ENCODE measurements around the gene CASP7. TPM values are rescaled to one million over a fixed set of nuclear protein-coding genes. Genes with fewer than 3 reads are reported as not detected.

CASP7 gene
- 18.0 and 28.9 TPM in 2 replicates for total RNA-seq

DNA sequence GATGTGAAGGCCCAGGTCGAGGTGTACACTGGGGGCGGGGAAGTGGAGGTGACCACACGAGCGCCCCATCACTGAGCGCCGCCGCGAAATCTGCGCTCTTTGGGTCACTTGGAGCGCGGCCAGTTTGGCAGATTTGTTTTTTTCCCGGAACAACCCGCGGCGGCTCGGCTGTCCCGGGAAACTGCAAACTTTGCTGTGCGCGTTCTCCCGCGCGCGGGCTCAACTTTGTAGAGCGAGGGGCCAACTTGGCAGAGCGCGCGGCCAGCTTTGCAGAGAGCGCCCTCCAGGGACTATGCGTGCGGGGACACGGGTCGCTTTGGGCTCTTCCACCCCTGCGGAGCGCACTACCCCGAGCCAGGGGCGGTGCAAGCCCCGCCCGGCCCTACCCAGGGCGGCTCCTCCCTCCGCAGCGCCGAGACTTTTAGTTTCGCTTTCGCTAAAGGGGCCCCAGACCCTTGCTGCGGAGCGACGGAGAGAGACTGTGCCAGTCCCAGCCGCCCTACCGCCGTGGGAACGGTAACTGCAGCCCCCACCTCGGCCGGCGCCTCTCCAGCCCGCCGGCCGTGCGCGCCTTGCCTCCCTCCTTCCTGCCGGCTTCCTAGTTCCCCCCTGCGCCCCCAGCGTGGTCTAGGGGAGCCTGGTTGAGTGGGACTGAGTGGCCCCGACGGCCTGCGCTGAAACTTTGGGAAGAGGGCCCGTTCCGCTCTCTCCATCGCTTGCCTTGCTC lies at the start of gene CASP7:
TSS of gene CASP7 (plus strand) at position 450 of the 727 bp plus-strand sequence. CDS start 17,582 bp downstream, outside the sequence.

DNA sequence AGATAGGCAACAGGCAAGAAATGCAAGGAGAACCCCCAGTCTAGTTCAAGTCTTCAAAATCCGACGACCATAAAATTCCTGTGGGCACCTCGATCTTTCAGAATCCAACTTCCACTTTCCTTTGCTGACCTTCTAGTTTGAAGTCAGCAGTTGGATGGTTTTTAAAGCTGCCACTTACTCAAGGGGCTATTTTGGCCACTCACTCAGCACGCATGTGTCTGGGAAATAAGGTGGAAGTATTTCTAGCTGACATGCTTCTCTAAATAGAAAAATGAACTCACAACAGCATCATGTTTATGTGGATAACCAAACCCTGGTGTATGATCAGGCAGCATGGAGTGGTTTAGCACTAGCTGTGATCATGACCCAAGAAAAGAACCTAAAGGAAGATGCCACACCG lies 15.8 kb upstream of the CASP7 start, which contains the start of gene NRAP:
TSS of gene NRAP (minus strand) at position 134 of the 400 bp plus-strand sequence. CDS start 159 bp downstream, outside the sequence.

DNA sequence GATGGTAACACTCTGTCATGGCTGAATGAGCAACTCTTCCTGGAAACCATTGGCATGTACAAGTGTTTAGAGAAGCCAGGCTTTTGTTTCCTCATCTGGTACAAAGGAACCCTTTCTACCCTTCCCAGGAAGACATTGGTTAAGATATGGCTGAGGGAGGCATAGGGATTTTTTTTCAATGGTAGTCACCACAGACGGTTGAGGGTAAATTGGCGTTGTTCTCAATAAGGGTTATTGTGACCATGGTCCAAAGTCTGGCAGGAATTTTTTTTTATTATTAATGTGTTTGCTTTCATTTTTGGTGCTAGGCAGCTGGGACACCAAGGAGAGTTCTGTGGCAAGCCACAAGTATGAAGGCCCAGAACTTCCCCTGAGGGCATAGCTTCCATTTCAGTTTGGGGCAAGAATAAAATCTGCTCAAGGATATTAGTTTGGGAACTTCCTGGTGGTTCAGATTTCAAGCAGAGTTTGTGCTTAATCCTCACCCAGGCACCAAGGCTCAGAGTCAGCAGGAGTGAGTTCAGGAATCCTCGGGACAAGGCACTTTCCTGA lies 71.5 kb downstream of the CASP7 start, which contains the start of gene PLEKHS1:
TSS of gene PLEKHS1 (plus strand) at position 502 of the 552 bp plus-strand sequence. CDS start 3,596 bp downstream, outside the sequence.

Other genes with a start within 250 kb of the CASP7 start
- not detected in 2 replicates for gene HABP2, start 126.9 kb upstream of the CASP7 start, total RNA-seq
- gene NRAP, start 15.9 kb upstream of the CASP7 start, total RNA-seq: not detected in 2 replicates
- gene PLEKHS1, start 71.8 kb downstream of the CASP7 start, total RNA-seq: not detected in 2 replicates
- gene DCLRE1A, start 174.2 kb downstream of the CASP7 start, total RNA-seq: 9.1 and 13.1 TPM in 2 replicates
- 18.6 and 23.9 TPM in 2 replicates for gene NHLRC2, start 174.7 kb downstream of the CASP7 start, total RNA-seq